H9 (cell line): Measurements from ENCODE around the gene USP27X. TPM values are rescaled to one million over a fixed set of nuclear protein-coding genes. Genes with fewer than 3 reads are reported as not detected.
A peak's percentile ranks its signal among the peaks of the same experiment; 100 is the strongest.

Source experiments
- DNase-seq: peaks from one replicate; pipeline ENCODE4 v3.0.0-alpha.2; 2017
- H2AFZ ChIP-seq: one replicate; pipeline ENCODE4 v1.6.1; 2013; ENCODE audit warnings: mild to moderate bottlenecking, low read length, control low read depth, moderate library complexity
- H2AK5ac ChIP-seq: 2 replicates; pipeline ENCODE4 v1.6.1; 2013; ENCODE audit warnings: low read length, control low read depth, mixed read lengths; ENCODE audit not compliant: insufficient read length
- H2BK120ac ChIP-seq: one replicate; pipeline ENCODE4 v1.6.1; 2013; ENCODE audit warnings: low read depth, mild to moderate bottlenecking, low read length, control low read depth, inconsistent platforms; ENCODE audit not compliant: poor library complexity, severe bottlenecking
- H2BK12ac ChIP-seq: 2 replicates; pipeline ENCODE4 v1.6.1; 2013; ENCODE audit warnings: low read length, control low read depth, mixed read lengths, low read depth; ENCODE audit not compliant: insufficient read length
- H2BK15ac ChIP-seq: 2 replicates; pipeline ENCODE4 v1.6.1; 2013; ENCODE audit warnings: low read depth, low read length, control low read depth
- H2BK20ac ChIP-seq: one replicate; pipeline ENCODE4 v1.6.1; 2013; ENCODE audit warnings: low read depth, mild to moderate bottlenecking, low read length, control low read depth, inconsistent platforms; ENCODE audit not compliant: poor library complexity, severe bottlenecking
- H2BK5ac ChIP-seq: 2 replicates; pipeline ENCODE4 v1.6.1; 2013; ENCODE audit warnings: low read length, control low read depth, mixed read lengths; ENCODE audit not compliant: insufficient read length
- H3K14ac ChIP-seq: 2 replicates; pipeline ENCODE4 v1.6.1; 2013; ENCODE audit warnings: low read length, control low read depth; ENCODE audit not compliant: insufficient read depth
- H3K18ac ChIP-seq: 2 replicates; pipeline ENCODE4 v1.6.1; 2013; ENCODE audit warnings: low read depth, mild to moderate bottlenecking, mixed read lengths, low read length, control low read depth; ENCODE audit not compliant: insufficient read length
- H3K23ac ChIP-seq: 2 replicates; pipeline ENCODE4 v1.6.1; 2013; ENCODE audit warnings: low read length, control low read depth, mixed read lengths, low read depth; ENCODE audit not compliant: insufficient read length
- H3K23me2 ChIP-seq: 2 replicates; pipeline ENCODE4 v1.6.1; 2013; ENCODE audit warnings: low read depth, mild to moderate bottlenecking, mixed read lengths, low read length, control low read depth; ENCODE audit not compliant: insufficient read length, poor library complexity, severe bottlenecking
- H3K27ac ChIP-seq: 2 replicates; pipeline ENCODE4 v1.5.1; 2013; ENCODE audit warnings: low read length, control low read depth, mixed read lengths, low read depth; ENCODE audit not compliant: insufficient read length
- H3K27me3 ChIP-seq: 2 replicates; pipeline ENCODE4 v1.6.1; 2013; ENCODE audit warnings: low read length, control low read depth, inconsistent platforms; ENCODE audit not compliant: insufficient read depth
- H3K4ac ChIP-seq: 2 replicates; pipeline ENCODE4 v1.6.1; 2013; ENCODE audit warnings: low read depth, mild to moderate bottlenecking, control low read depth, inconsistent platforms, low read length, moderate library complexity
- H3K4me1 ChIP-seq: 2 replicates; pipeline ENCODE4 v1.6.1; 2013; ENCODE audit warnings: low read length, control low read depth, inconsistent platforms; ENCODE audit not compliant: insufficient read depth
- H3K4me2 ChIP-seq: 2 replicates; pipeline ENCODE4 v1.6.1; 2013; ENCODE audit warnings: low read length, control low read depth, mixed read lengths; ENCODE audit not compliant: insufficient read length, insufficient read depth
- H3K56ac ChIP-seq: 2 replicates; pipeline ENCODE4 v1.6.1; 2013; ENCODE audit warnings: low read depth, mild to moderate bottlenecking, mixed read lengths, low read length, control low read depth; ENCODE audit not compliant: insufficient read length
- H3K79me1 ChIP-seq: 2 replicates; pipeline ENCODE4 v1.6.1; 2013; ENCODE audit warnings: low read depth, mild to moderate bottlenecking, moderate library complexity, low read length, control low read depth, inconsistent platforms; ENCODE audit not compliant: insufficient read depth, poor library complexity, severe bottlenecking
- H3K79me2 ChIP-seq: 2 replicates; pipeline ENCODE4 v1.6.1; 2013; ENCODE audit warnings: low read length, control low read depth, inconsistent platforms; ENCODE audit not compliant: insufficient read depth
- H3K9ac ChIP-seq: 2 replicates; pipeline ENCODE4 v1.6.1; 2013; ENCODE audit warnings: low read length, control low read depth, mixed read lengths; ENCODE audit not compliant: insufficient read length; ENCODE audit errors: extremely low read depth
- H3K9me3 ChIP-seq: one replicate; pipeline ENCODE4 v1.6.1; 2013; ENCODE audit warnings: low read depth, low read length, inconsistent platforms; ENCODE audit not compliant: control insufficient read depth
- H3T11ph ChIP-seq: one replicate; pipeline ENCODE4 v1.6.1; 2013; ENCODE audit warnings: mild to moderate bottlenecking, low read length, control low read depth, inconsistent platforms
- H4K20me1 ChIP-seq: one replicate; pipeline ENCODE4 v1.6.1; 2013; ENCODE audit not compliant: control insufficient read depth, insufficient read length, insufficient read depth
- H4K5ac ChIP-seq: 2 replicates; pipeline ENCODE4 v1.6.1; 2013; ENCODE audit warnings: low read depth, mild to moderate bottlenecking, mixed read lengths, low read length, control low read depth; ENCODE audit not compliant: insufficient read length
- H4K8ac ChIP-seq: replicated peaks from 2 replicates; pipeline ENCODE4 v1.6.1; 2013; ENCODE audit warnings: low read length, control low read depth, mixed read lengths, low read depth; ENCODE audit not compliant: insufficient read length
- H4K91ac ChIP-seq: 2 replicates; pipeline ENCODE4 v1.6.1; 2013; ENCODE audit warnings: low read depth, mild to moderate bottlenecking, moderate library complexity, mixed read lengths, low read length, control low read depth; ENCODE audit not compliant: insufficient read length
- H3K27ac Mint-ChIP-seq, 3 experiments: 2 replicates in 2 of 3; 3 replicates in 1 of 3; pipeline ENCODE4 v1.8.0; 2020 to 2021; ENCODE audit warnings: mixed read lengths in 3 of 3, mild to moderate bottlenecking in 1 of 3, moderate library complexity in 1 of 3
- H3K27me3 Mint-ChIP-seq: 2 replicates; pipeline ENCODE4 v1.8.0; 2021; ENCODE audit warnings: low read depth, mild to moderate bottlenecking, moderate library complexity, mixed read lengths
- H3K36me3 Mint-ChIP-seq, 3 experiments: 2 replicates in 2 of 3; 3 replicates in 1 of 3; pipeline ENCODE4 v1.8.0; 2020 to 2021; ENCODE audit warnings: low read depth in 3 of 3, mixed read lengths in 3 of 3; ENCODE audit not compliant: insufficient read depth in 1 of 3
- H3K4me1 Mint-ChIP-seq, 2 experiments: 2 replicates each; pipeline ENCODE4 v1.8.0; 2020; ENCODE audit warnings: mixed read lengths in 2 of 2
- H3K4me3 Mint-ChIP-seq, 2 experiments: 2 replicates in 1 of 2; 3 replicates in 1 of 2; pipeline ENCODE4 v1.8.0; 2020 to 2021; ENCODE audit warnings: mild to moderate bottlenecking in 2 of 2, mixed read lengths in 2 of 2, moderate library complexity in 1 of 2
- H3K9me3 Mint-ChIP-seq, 2 experiments: 2 replicates in 1 of 2; 3 replicates in 1 of 2; pipeline ENCODE4 v1.8.0; 2020; ENCODE audit warnings: mild to moderate bottlenecking in 2 of 2, mixed read lengths in 2 of 2, moderate library complexity in 1 of 2
- CTCF ChIP-seq: fragments of 200-600 bp; sonication (generic); conservative IDR thresholded peaks from 3 replicates; pipeline ENCODE4 v1.8.0; 2021; ENCODE audit warnings: antibody characterized with exemption, mild to moderate bottlenecking
- WGBS: extraction: QIAGEN DNeasy Blood & Tissue Kit; methylation state at CpG from one replicate; pipeline ENCODE4 v1.1.7; 2013; ENCODE audit warnings: missing lambda C conversion rate, low lambda C conversion rate, mixed read lengths; ENCODE audit not compliant: insufficient read length; ENCODE audit errors: extremely low coverage; 5-methylcytosine and 5-hydroxymethylcytosine counted together
- total RNA-seq: library from RNA; stranded (reverse); gene quantifications from 2 replicates; pipeline ENCODE4 v1.2.1, GENCODE V29; 2021

USP27X gene
- total RNA-seq, 1 experiment from 2014 or later: 5.7 TPM

GRCh38 chrX:49879656-49880277 is 483 bp downstream of the USP27X start:
- Histone ChIP-seq H2BK20ac (no peak overlapping the region), H4K20me1 (no peaks in the 10 kb centered on the region), H3K4me1 (0 out of 2 replicates have a peak, but pooled peaks cover 3% of the 10 kb centered on the region), H3K23ac (no peak overlapping the region), H3K18ac (peak overlapping the region; percentile 56), H2AFZ (no peak overlapping the region), H3K56ac (no peak overlapping the region), H2BK15ac (no peak overlapping the region), H3K79me2 (no peaks in the 10 kb centered on the region), H4K5ac (no peak overlapping the region), H3K14ac (no peak overlapping the region), H3K9me3 (peaks cover 19% of the 10 kb centered on the region), H2BK5ac (no peak overlapping the region), H3K79me1 (no peaks in the 10 kb centered on the region), H4K91ac (no peak overlapping the region), H3K27ac (no peak overlapping the region), H2BK12ac (no peak overlapping the region), H2BK120ac (no peak overlapping the region), H3K4ac (no peak overlapping the region), H3K23me2 (peaks cover 6% of the 10 kb centered on the region), H3K4me2 (peak overlapping the region; percentile 84), H3K27me3 (no peaks in the 10 kb centered on the region; the same call in 1 of the 2 replicates), H2AK5ac (no peak overlapping the region), H3T11ph (no peak overlapping the region), H3K9ac (peak overlapping the region; percentile 21), H4K8ac (no peak overlapping the region)
- Mint-ChIP-seq H3K9me3 (peaks cover 56 to 72% of the 10 kb centered on the region in 2 experiments), H3K36me3 (peaks cover 11 to 21% (median 15%) of the 10 kb centered on the region in 3 experiments), H3K4me3 (peak overlapping the region; percentile 72 to 85), H3K27ac (no peak overlapping the region), H3K4me1 (peaks cover 10% of the 10 kb centered on the region in 2 experiments), H3K27me3 (peaks cover 18% of the 10 kb centered on the region)
- TF ChIP-seq CTCF: no peak
- DNase-seq: no peak
- no CpG with 5 or more reads among the region's 55 CpGs for WGBS
